ENCODE results near the gene AGRP.

DNA sequence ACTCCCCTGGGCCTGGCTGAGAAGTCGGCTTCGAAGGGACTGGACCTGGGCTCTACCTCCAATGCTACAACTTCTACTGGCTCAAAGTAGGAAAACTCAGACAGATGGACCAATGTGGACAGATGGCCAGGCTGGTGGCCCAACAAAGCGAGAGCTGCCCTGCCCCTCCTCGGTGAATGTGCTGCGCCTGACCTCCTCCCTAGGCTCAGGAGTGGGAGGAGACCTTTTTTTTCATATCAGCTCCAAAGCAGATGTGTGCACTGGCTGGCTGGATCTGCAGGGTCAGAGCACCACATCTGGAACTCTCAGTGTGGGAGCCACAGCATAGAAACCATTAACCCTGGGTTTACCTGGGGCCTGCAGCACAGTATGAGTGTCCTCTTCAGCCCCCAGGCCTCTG is 23.2 kb downstream of the AGRP start:
- TF ChIP-seq EZH2phosphoT487 (IDR thresholded peaks at IDR 0.05; ENCODE audit: borderline replicate concordance, low read depth, low read length), result no peak
- TF ChIP-seq, protein P1, sequence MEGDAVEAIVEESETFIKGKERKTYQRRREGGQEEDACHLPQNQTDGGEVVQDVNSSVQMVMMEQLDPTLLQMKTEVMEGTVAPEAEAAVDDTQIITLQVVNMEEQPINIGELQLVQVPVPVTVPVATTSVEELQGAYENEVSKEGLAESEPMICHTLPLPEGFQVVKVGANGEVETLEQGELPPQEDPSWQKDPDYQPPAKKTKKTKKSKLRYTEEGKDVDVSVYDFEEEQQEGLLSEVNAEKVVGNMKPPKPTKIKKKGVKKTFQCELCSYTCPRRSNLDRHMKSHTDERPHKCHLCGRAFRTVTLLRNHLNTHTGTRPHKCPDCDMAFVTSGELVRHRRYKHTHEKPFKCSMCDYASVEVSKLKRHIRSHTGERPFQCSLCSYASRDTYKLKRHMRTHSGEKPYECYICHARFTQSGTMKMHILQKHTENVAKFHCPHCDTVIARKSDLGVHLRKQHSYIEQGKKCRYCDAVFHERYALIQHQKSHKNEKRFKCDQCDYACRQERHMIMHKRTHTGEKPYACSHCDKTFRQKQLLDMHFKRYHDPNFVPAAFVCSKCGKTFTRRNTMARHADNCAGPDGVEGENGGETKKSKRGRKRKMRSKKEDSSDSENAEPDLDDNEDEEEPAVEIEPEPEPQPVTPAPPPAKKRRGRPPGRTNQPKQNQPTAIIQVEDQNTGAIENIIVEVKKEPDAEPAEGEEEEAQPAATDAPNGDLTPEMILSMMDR (conservative IDR thresholded peaks at IDR 0.05; ENCODE audit: low read length), result no peak

All from OCI-LY7 (cell line).